Hepatic stellate cell (primary cell): Measurements from ENCODE around the gene CDK11A.

Experiments used
- DNase-seq: peaks from one replicate; pipeline ENCODE4 v3.0.0; 2011; ENCODE audit warnings: low spot score

The CDK11A gene

GRCh38 chr1:1724035-1724864 is at the start of gene CDK11A:
TSS of gene CDK11A (minus strand) at chr1:1724357. CDS start at chr1:1722818, 1,539 bp downstream.
- DNase-seq, result peak; percentile 94

DNA sequence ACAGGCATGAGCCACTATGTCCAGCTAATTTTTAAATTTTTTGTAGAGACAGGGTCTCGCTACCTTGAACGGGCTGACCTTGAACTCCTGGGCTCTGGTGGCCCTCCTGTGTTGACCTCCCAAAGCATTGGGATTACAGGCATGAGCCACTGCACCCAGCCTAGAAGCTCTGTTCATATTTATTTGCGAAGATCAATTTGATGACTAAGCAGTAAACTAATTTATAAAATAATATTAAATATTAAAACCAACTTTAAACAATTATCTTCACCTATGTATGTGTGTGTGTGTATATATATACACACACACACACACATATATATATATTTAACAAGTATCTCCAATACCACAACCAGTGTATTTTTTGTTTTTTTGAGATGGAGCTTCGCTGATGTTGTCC is 49.7 kb upstream of the CDK11A start:
- no peak for DNase-seq

GRCh38 chr1:1771096-1771495 is 46.9 kb upstream of the CDK11A start:
- no peak for DNase-seq

GRCh38 chr1:1770102-1770501 is 45.9 kb upstream of the CDK11A start:
- DNase-seq, result no peak

- DNase-seq, result no peak
Observed at GRCh38 chr1:1768249-1768992, 44.3 kb upstream of the CDK11A start.

- DNase-seq, result no peak
Observed at GRCh38 chr1:1764876-1765470, 40.8 kb upstream of the CDK11A start.

DNA sequence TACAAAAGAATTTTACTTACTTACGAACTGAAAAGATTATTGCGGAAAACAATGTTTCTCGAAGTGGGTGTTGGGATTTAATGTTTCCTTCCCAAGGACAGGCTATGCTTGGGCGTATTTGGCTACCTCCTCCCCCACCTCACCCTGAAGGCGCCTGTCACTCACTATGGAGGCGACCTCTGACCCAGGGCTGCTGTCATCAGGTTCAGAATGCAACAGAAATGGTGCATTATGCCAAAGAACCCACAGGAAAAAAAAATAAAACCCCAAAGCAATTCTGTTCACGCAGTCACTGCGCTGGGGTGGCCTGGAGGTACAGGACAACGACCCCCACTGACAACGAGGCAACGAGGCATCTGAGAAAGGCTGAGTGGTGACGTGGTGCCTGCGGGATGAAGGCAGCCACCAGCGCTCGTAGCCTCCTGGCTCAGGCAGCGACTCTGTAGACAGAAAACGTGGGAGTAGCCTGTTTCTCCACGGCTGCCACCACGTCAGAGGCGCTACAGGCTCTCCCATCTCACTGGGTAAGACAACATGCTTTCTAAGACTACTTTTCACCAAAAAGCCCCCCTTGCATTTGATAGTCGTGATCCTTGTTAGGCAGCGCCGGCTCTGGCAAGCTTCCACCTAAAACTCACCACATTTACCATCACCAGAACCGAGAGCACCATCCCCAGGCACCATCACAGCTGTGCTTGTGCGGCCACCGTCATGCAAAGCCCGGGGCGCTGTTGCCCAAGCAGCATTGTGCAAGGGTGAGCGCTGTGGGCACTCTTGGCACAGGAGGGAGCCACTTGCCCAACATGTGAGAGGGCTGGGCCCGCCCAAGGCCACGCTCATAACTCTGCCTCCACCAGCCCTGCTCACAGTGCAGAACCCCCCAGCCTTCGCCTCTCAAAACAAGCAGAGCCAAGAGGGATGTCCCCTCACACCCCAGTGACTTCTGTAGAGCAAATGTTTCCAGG is 39.8 kb upstream of the CDK11A start:
- DNase-seq, result no peak

- no peak for DNase-seq
Observed at GRCh38 chr1:1761504-1762376, 37.6 kb upstream of the CDK11A start.

DNA sequence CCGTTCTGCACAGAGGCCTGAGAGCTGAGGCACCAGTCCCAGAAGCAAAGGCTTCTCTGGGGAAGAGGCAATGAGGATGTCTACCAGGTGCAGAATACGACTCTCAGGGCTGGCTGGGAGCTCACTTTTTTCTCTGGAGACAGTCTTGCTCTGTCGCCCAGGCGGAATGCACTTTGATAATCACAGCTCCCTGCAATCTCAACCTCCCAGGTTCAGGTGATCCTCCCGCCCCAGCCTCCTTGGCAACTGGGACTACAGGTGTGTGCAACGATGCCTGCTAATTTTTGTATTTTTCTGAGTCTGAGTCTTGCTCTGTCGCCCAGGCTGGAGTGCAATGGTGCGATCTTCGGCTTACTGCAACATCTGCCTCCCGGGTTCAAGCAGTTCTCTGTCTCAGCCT is 36.6 kb upstream of the CDK11A start:
- DNase-seq, result no peak

DNA sequence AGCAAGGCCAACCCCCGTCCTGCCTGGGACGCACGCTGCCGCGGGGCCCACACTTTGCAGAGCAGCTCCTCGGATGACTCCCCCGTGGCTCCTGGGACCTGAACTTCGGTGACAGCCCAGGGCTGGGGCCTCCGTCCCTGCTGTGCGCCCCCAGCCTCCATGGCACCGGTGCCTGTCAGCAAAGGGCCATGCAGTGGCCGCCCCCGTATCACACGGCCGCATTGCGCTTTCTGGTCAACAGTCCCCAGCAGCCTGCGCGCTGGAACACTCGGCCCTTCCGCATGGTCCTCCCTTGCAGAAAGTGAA is 36.1 kb upstream of the CDK11A start:
- no peak for DNase-seq

DNA sequence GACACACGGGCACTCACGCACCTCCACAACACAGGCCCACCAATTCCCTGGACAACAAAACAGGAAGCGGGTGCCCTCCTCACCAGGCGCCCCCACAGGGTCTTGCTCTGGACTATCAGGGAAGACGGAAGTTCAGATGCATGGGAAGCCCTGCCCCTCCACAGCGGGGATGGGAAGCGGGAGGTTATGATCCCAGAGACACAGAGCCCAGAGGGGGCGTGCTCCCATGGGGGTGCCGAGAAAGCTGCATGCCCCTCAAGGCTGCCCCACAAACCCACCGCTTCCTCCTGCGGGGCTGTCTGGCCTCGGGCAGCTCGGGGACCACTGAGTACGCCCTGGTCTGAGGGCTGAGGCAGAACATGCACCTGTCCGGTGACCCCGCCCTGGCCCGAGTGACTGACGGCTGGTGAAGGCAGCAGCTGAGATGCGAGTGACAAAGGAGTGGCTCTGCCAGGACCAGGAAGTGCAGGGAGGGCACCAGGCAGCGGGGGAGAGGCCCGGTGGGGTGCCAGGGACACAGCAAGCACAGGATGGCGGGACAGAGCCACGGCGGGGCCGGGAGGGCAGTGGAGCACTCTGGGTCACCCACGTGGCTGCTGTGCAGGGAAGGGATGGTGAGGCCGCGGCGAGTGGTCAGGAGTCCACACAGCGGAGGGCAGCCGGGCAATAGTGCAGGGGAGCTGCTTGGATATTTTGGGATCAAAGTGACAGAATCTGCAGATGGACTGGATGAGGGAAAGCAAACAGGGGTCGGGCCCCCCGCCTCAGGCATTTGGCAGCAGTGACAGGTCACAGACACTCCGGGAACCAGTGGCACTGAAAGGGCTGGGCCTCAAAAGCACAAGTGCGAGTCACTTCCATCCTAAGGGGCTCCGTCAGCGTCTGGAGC is 35.5 kb upstream of the CDK11A start:
- no peak for DNase-seq

- DNase-seq, result no peak
Observed at GRCh38 chr1:1758692-1759455, 34.7 kb upstream of the CDK11A start.

- no peak for DNase-seq
Observed at GRCh38 chr1:1758059-1758621, 34.0 kb upstream of the CDK11A start.

- DNase-seq, result no peak
Observed at GRCh38 chr1:1757422-1758058, 33.4 kb upstream of the CDK11A start.

- DNase-seq, result no peak
Observed at GRCh38 chr1:1756661-1757421, 32.7 kb upstream of the CDK11A start.

GRCh38 chr1:1755852-1756251 is 31.7 kb upstream of the CDK11A start:
- DNase-seq, result no peak

- no peak for DNase-seq
Observed at GRCh38 chr1:1755426-1755825, 31.3 kb upstream of the CDK11A start.
